Progenitor cell of endocrine pancreas (in vitro differentiated cells): Measurements from ENCODE around the gene CEP68. TPM values are rescaled to one million over a fixed set of nuclear protein-coding genes. Genes with fewer than 3 reads are reported as not detected.

ENCODE experiments used
- DNase-seq: peaks from one replicate; pipeline ENCODE4 v3.0.0; 2021; ENCODE audit warnings: low spot score; ENCODE audit not compliant: unreplicated experiment
- H3K27ac Mint-ChIP-seq: 2 replicates; pipeline ENCODE4 v1.8.0; 2021; ENCODE audit warnings: mild to moderate bottlenecking, moderate library complexity, mixed read lengths
- H3K27me3 Mint-ChIP-seq: 2 replicates; pipeline ENCODE4 v1.8.0; 2021; ENCODE audit warnings: mixed read lengths
- H3K36me3 Mint-ChIP-seq: 2 replicates; pipeline ENCODE4 v1.8.0; 2022; ENCODE audit warnings: mixed read lengths; ENCODE audit not compliant: insufficient read depth
- H3K4me1 Mint-ChIP-seq: 2 replicates; pipeline ENCODE4 v1.8.0; 2021; ENCODE audit warnings: low read depth, mixed read lengths
- H3K4me3 Mint-ChIP-seq: 2 replicates; pipeline ENCODE4 v1.8.0; 2021; ENCODE audit warnings: low read depth, mild to moderate bottlenecking, moderate library complexity, mixed read lengths
- H3K9me3 Mint-ChIP-seq: 2 replicates; pipeline ENCODE4 v1.8.0; 2021; ENCODE audit warnings: low read depth, mixed read lengths
- CTCF ChIP-seq: fragments of 200-600 bp; sonication (generic); IDR thresholded peaks from one replicate; pipeline ENCODE4 v1.5.0; 2021; ENCODE audit warnings: antibody characterized with exemption, mild to moderate bottlenecking; ENCODE audit not compliant: unreplicated experiment
- total RNA-seq: library from RNA; stranded (reverse); gene quantifications from 2 replicates; pipeline ENCODE4 v1.2.1, GENCODE V29; 2021

The CEP68 gene
- total RNA-seq, 1 donor from 2014 or later, result 22.0 TPM

- peaks cover 15% of the 10 kb centered on the region for H3K36me3 Mint-ChIP-seq
- TF ChIP-seq CTCF, result peak; percentile 84
- no peak overlapping the region for H3K27ac Mint-ChIP-seq
- H3K4me3 Mint-ChIP-seq, result no peak overlapping the region
- no peaks in the 10 kb centered on the region for H3K27me3 Mint-ChIP-seq
- DNase-seq, result peak; percentile 52
- no peaks in the 10 kb centered on the region for H3K4me1 Mint-ChIP-seq
- no peaks in the 10 kb centered on the region for H3K9me3 Mint-ChIP-seq
Measured at GRCh38 chr2:65040400-65041261, 15.6 kb upstream of the CEP68 start.

- H3K36me3 Mint-ChIP-seq, result peaks cover 21% of the 10 kb centered on the region
- no peaks in the 10 kb centered on the region for H3K27me3 Mint-ChIP-seq
Measured at GRCh38 chr2:65043001-65043400, 13.2 kb upstream of the CEP68 start.

GRCh38 chr2:65044097-65044735, 12.0 kb upstream of the CEP68 start:
- H3K27ac Mint-ChIP-seq, result peak overlapping the region; percentile 61
- no peak for TF ChIP-seq CTCF
- H3K36me3 Mint-ChIP-seq, result peaks cover 27% of the 10 kb centered on the region
- no peaks in the 10 kb centered on the region for H3K27me3 Mint-ChIP-seq
- no peak for DNase-seq
- no peaks in the 10 kb centered on the region for H3K4me1 Mint-ChIP-seq
- no peak overlapping the region for H3K4me3 Mint-ChIP-seq
- H3K9me3 Mint-ChIP-seq, result peaks cover 10% of the 10 kb centered on the region

More at GRCh38 chr2:65043001-65043400, 13.2 kb upstream of the CEP68 start:
- H3K9me3 Mint-ChIP-seq, result peaks cover under 1% of the 10 kb centered on the region
- H3K4me1 Mint-ChIP-seq, result no peaks in the 10 kb centered on the region
- no peak overlapping the region for H3K4me3 Mint-ChIP-seq
- H3K27ac Mint-ChIP-seq, result no peak overlapping the region
- no peak for TF ChIP-seq CTCF
- DNase-seq, result no peak

- H3K27me3 Mint-ChIP-seq, result no peaks in the 10 kb centered on the region
- peaks cover 10% of the 10 kb centered on the region for H3K9me3 Mint-ChIP-seq
- TF ChIP-seq CTCF, result no peak
- no peak overlapping the region for H3K4me3 Mint-ChIP-seq
- H3K36me3 Mint-ChIP-seq, result peaks cover 27% of the 10 kb centered on the region
- DNase-seq, result no peak
- no peak overlapping the region for H3K27ac Mint-ChIP-seq
- peaks cover 2% of the 10 kb centered on the region for H3K4me1 Mint-ChIP-seq
Measured at GRCh38 chr2:65045651-65046050, 10.6 kb upstream of the CEP68 start.

- H3K4me1 Mint-ChIP-seq, result peaks cover 2% of the 10 kb centered on the region
- H3K36me3 Mint-ChIP-seq, result peaks cover 27% of the 10 kb centered on the region
- no peak for TF ChIP-seq CTCF
- no peak overlapping the region for H3K4me3 Mint-ChIP-seq
- DNase-seq, result no peak
- peaks cover 11% of the 10 kb centered on the region for H3K9me3 Mint-ChIP-seq
- H3K27ac Mint-ChIP-seq, result no peak overlapping the region
- no peaks in the 10 kb centered on the region for H3K27me3 Mint-ChIP-seq
Measured at GRCh38 chr2:65046633-65047407, 9.4 kb upstream of the CEP68 start.
